Neuron (in vitro differentiated cells): ENCODE data around the gene COX6A2.
"Not testable (repeated sequence)": the region's sequence is repeated elsewhere in the genome, so short reads cannot be mapped to it uniquely, and the experiment has no call there.

Source experiments
- H2AFZ ChIP-seq: one replicate; pipeline ENCODE4 v1.6.1; 2013; ENCODE audit warnings: low read depth, mild to moderate bottlenecking, inconsistent platforms, low read length, moderate library complexity
- H3K27me3 ChIP-seq: one replicate; pipeline ENCODE4 v1.6.1; 2013; ENCODE audit warnings: low read length; ENCODE audit not compliant: insufficient read depth
- H3K36me3 ChIP-seq: one replicate; pipeline ENCODE4 v1.6.1; 2013; ENCODE audit warnings: low read length; ENCODE audit not compliant: insufficient read depth
- H3K4me1 ChIP-seq: one replicate; pipeline ENCODE4 v1.6.1; 2013; ENCODE audit warnings: low read length; ENCODE audit not compliant: insufficient read depth
- H3K4me3 ChIP-seq: 2 replicates; pipeline ENCODE4 v1.5.1; 2013; ENCODE audit warnings: mild to moderate bottlenecking, low read length, moderate library complexity
- H3K9me3 ChIP-seq: one replicate; pipeline ENCODE4 v1.6.1; 2013; ENCODE audit warnings: low read length

COX6A2 gene

GRCh38 chr16:31439519-31439918 is 11.4 kb upstream of the COX6A2 start:
- Histone ChIP-seq H3K36me3 (no peaks in the 10 kb centered on the region), H2AFZ (no peak overlapping the region), H3K4me3 (no peak overlapping the region), H3K27me3 (no peaks in the 10 kb centered on the region), H3K4me1 (no peaks in the 10 kb centered on the region), H3K9me3 (no peaks in the 10 kb centered on the region)

GRCh38 chr16:31439023-31439422 is 10.9 kb upstream of the COX6A2 start:
- H3K36me3 ChIP-seq, H3K27me3 ChIP-seq, H3K4me1 ChIP-seq, H3K9me3 ChIP-seq, H3K4me3 ChIP-seq, H2AFZ ChIP-seq: not testable (repeated sequence)

- Histone ChIP-seq H3K4me3 (no peak overlapping the region), H3K4me1 (no peaks in the 10 kb centered on the region), H3K9me3 (no peaks in the 10 kb centered on the region), H2AFZ (no peak overlapping the region), H3K27me3 (no peaks in the 10 kb centered on the region), H3K36me3 (no peaks in the 10 kb centered on the region)
These were observed 10.3 kb upstream of the COX6A2 start for GRCh38 chr16:31438414-31438813.

- no peaks in the 10 kb centered on the region for H3K36me3 ChIP-seq
- H3K4me1 ChIP-seq: no peaks in the 10 kb centered on the region
- no peaks in the 10 kb centered on the region for H3K27me3 ChIP-seq
- H2AFZ ChIP-seq: no peak overlapping the region
- no peak overlapping the region for H3K4me3 ChIP-seq
- no peaks in the 10 kb centered on the region for H3K9me3 ChIP-seq
These were observed 8.3 kb upstream of the COX6A2 start for GRCh38 chr16:31436221-31437045.

GRCh38 chr16:31435341-31436220 is 7.4 kb upstream of the COX6A2 start:
- no peak overlapping the region for H3K4me3 ChIP-seq
- H3K27me3 ChIP-seq: no peaks in the 10 kb centered on the region
- H3K4me1 ChIP-seq: no peaks in the 10 kb centered on the region
- no peaks in the 10 kb centered on the region for H3K9me3 ChIP-seq
- no peak overlapping the region for H2AFZ ChIP-seq
- no peaks in the 10 kb centered on the region for H3K36me3 ChIP-seq

- Histone ChIP-seq H3K27me3 (peaks cover 13% of the 10 kb centered on the region), H2AFZ (no peak overlapping the region), H3K9me3 (no peaks in the 10 kb centered on the region), H3K4me3 (no peak overlapping the region), H3K36me3 (no peaks in the 10 kb centered on the region), H3K4me1 (no peaks in the 10 kb centered on the region)
These were observed 2.4 kb upstream of the COX6A2 start for GRCh38 chr16:31430380-31431052.

GRCh38 chr16:31429796-31430195 is 1.6 kb upstream of the COX6A2 start:
- H3K9me3 ChIP-seq: no peaks in the 10 kb centered on the region
- no peaks in the 10 kb centered on the region for H3K4me1 ChIP-seq
- no peak overlapping the region for H2AFZ ChIP-seq
- H3K36me3 ChIP-seq: no peaks in the 10 kb centered on the region
- H3K27me3 ChIP-seq: peaks cover 13% of the 10 kb centered on the region
- H3K4me3 ChIP-seq: no peak overlapping the region

- H2AFZ ChIP-seq: no peak overlapping the region
- no peaks in the 10 kb centered on the region for H3K9me3 ChIP-seq
- peaks cover 13% of the 10 kb centered on the region for H3K27me3 ChIP-seq
- no peak overlapping the region for H3K4me3 ChIP-seq
- no peaks in the 10 kb centered on the region for H3K4me1 ChIP-seq
- no peaks in the 10 kb centered on the region for H3K36me3 ChIP-seq
These were observed 1.2 kb upstream of the COX6A2 start for GRCh38 chr16:31429314-31429713.

- Histone ChIP-seq H2AFZ (no peak overlapping the region), H3K9me3 (no peaks in the 10 kb centered on the region), H3K36me3 (no peaks in the 10 kb centered on the region), H3K4me1 (no peaks in the 10 kb centered on the region), H3K27me3 (peaks cover 13% of the 10 kb centered on the region), H3K4me3 (no peak overlapping the region)
These were observed 583 bp upstream of the COX6A2 start for GRCh38 chr16:31428638-31429247.

- no peaks in the 10 kb centered on the region for H3K4me1 ChIP-seq
- H2AFZ ChIP-seq: no peak overlapping the region
- H3K9me3 ChIP-seq: no peaks in the 10 kb centered on the region
- H3K36me3 ChIP-seq: no peaks in the 10 kb centered on the region
- peaks cover 13% of the 10 kb centered on the region for H3K27me3 ChIP-seq
- peak overlapping the region; percentile 30 for H3K4me3 ChIP-seq
These were observed 500 bp downstream of the COX6A2 start for GRCh38 chr16:31427441-31428278.

- H3K36me3 ChIP-seq: no peaks in the 10 kb centered on the region
- H2AFZ ChIP-seq: no peak overlapping the region
These were observed 4.4 kb downstream of the COX6A2 start for GRCh38 chr16:31423801-31424200.

GRCh38 chr16:31423241-31423640 is 4.9 kb downstream of the COX6A2 start:
- Histone ChIP-seq H2AFZ (no peak overlapping the region), H3K9me3 (peaks cover 2% of the 10 kb centered on the region), H3K36me3 (no peaks in the 10 kb centered on the region), H3K4me1 (no peaks in the 10 kb centered on the region), H3K4me3 (no peak overlapping the region), H3K27me3 (peaks cover 4% of the 10 kb centered on the region)

More at GRCh38 chr16:31423801-31424200, 4.4 kb downstream of the COX6A2 start:
- Histone ChIP-seq H3K9me3 (no peaks in the 10 kb centered on the region), H3K4me1 (no peaks in the 10 kb centered on the region), H3K4me3 (no peak overlapping the region), H3K27me3 (peaks cover 7% of the 10 kb centered on the region)
